HG03571 (cell line): ENCODE results near the gene CHST14.

Experiments
- ATAC-seq: cut with Tn5 transposase; IDR thresholded peaks from one replicate; pipeline ENCODE4 v1.9.1; 2021; ENCODE audit not compliant: unreplicated experiment

The CHST14 gene

GRCh38 chr15:40470423-40471104 is at the start of gene CHST14:
Gene CHST14 (plus strand): TSS chr15:40470984. CDS start chr15:40471214, 230 bp downstream.
- peak; percentile 61 for ATAC-seq

- peak; percentile 65 for ATAC-seq
Measured at GRCh38 chr15:40421246-40422157, 49.3 kb upstream of the CHST14 start.

GRCh38 chr15:40424483-40425115 is 46.2 kb upstream of the CHST14 start:
- ATAC-seq, result no peak

GRCh38 chr15:40425681-40426080 is 45.1 kb upstream of the CHST14 start:
- no peak for ATAC-seq

- no peak for ATAC-seq
Measured at GRCh38 chr15:40427188-40427587, 43.6 kb upstream of the CHST14 start.

- ATAC-seq, result no peak
Measured at GRCh38 chr15:40428185-40428584, 42.6 kb upstream of the CHST14 start.

- no peak for ATAC-seq
Measured at GRCh38 chr15:40429068-40429710, 41.6 kb upstream of the CHST14 start.

GRCh38 chr15:40430271-40430805 is 40.4 kb upstream of the CHST14 start:
- no peak for ATAC-seq

- no peak for ATAC-seq
Measured at GRCh38 chr15:40435023-40435709, 35.6 kb upstream of the CHST14 start.

- no peak for ATAC-seq
Measured at GRCh38 chr15:40435710-40436089, 35.1 kb upstream of the CHST14 start.

- no peak for ATAC-seq
Measured at GRCh38 chr15:40436116-40436891, 34.5 kb upstream of the CHST14 start.

GRCh38 chr15:40436892-40437751 is 33.7 kb upstream of the CHST14 start:
- no peak for ATAC-seq

GRCh38 chr15:40437752-40438687 is 32.8 kb upstream of the CHST14 start:
- no peak for ATAC-seq

GRCh38 chr15:40438712-40439111 is 32.1 kb upstream of the CHST14 start:
- no peak for ATAC-seq

GRCh38 chr15:40439461-40439959 is 31.3 kb upstream of the CHST14 start:
- no peak for ATAC-seq

- no peak for ATAC-seq
Measured at GRCh38 chr15:40439960-40440742, 30.6 kb upstream of the CHST14 start.
